GM20000 (cell line): ENCODE data around the gene CCDC141.
"Not testable (repeated sequence)": the region's sequence is repeated elsewhere in the genome, so short reads cannot be mapped to it uniquely, and the experiment has no call there.

Experiments used
- DNase-seq: peaks from one replicate; pipeline ENCODE4 v3.0.0; 2012; ENCODE audit warnings: low spot score
- CTCF ChIP-seq: IDR thresholded peaks from 2 replicates; pipeline ENCODE4 v1.5.1; 2012; ENCODE audit warnings: mild to moderate bottlenecking, control low read depth; ENCODE audit errors: extremely low read depth, missing control alignments

Gene CCDC141

GRCh38 chr2:179049546-179050311 is at the start of gene CCDC141:
Gene CCDC141, minus strand, starts transcription at chr2:179050137. Its CDS starts 196 bp downstream, at chr2:179049941.
- peak; percentile 38 for DNase-seq
- TF ChIP-seq CTCF, result no peak

- TF ChIP-seq CTCF, result no peak
- DNase-seq, result no peak
Measured at GRCh38 chr2:179098080-179098689, 48.2 kb upstream of the CCDC141 start.

GRCh38 chr2:179097131-179097530 is 47.2 kb upstream of the CCDC141 start:
- DNase-seq, result no peak
- no peak for TF ChIP-seq CTCF

GRCh38 chr2:179096090-179096489 is 46.2 kb upstream of the CCDC141 start:
- DNase-seq, result peak; percentile 20
- no peak for TF ChIP-seq CTCF

GRCh38 chr2:179092912-179093311 is 43.0 kb upstream of the CCDC141 start:
- DNase-seq, result not testable (repeated sequence)

- TF ChIP-seq CTCF, result no peak
- no peak for DNase-seq
Measured at GRCh38 chr2:179082697-179083096, 32.8 kb upstream of the CCDC141 start.

- no peak for TF ChIP-seq CTCF
- DNase-seq, result no peak
Measured at GRCh38 chr2:179081954-179082353, 32.0 kb upstream of the CCDC141 start.

GRCh38 chr2:179072527-179072926 is 22.6 kb upstream of the CCDC141 start:
- no peak for DNase-seq
- TF ChIP-seq CTCF, result no peak
